ENCODE measurements around the gene KRTCAP3. TPM values are rescaled to one million over a fixed set of nuclear protein-coding genes. Genes with fewer than 3 reads are reported as not detected.

The KRTCAP3 gene
- polyA plus RNA-seq, 1 donor from 2014 or later = 1.6 TPM

GRCh38 chr2:27464443-27464842, 22.3 kb downstream of the KRTCAP3 start:
- Mint-ChIP-seq H3K4me3 (no peak overlapping the region), H3K9me3 (no peaks in the 10 kb centered on the region)

GRCh38 chr2:27471961-27472360, 29.8 kb downstream of the KRTCAP3 start:
- H3K27me3 Mint-ChIP-seq = no peaks in the 10 kb centered on the region
- no peak overlapping the region for H3K4me3 Mint-ChIP-seq
- no peaks in the 10 kb centered on the region for H3K9me3 Mint-ChIP-seq
- peaks cover 8% of the 10 kb centered on the region for H3K36me3 Mint-ChIP-seq
- peak overlapping the region in 1 of 3 donors; percentile 34 for H3K27ac Mint-ChIP-seq
- no peaks in the 10 kb centered on the region for H3K4me1 Mint-ChIP-seq

More at GRCh38 chr2:27464443-27464842, 22.3 kb downstream of the KRTCAP3 start:
- Mint-ChIP-seq H3K27ac (no peak overlapping the region), H3K36me3 (peaks cover 4% of the 10 kb centered on the region), H3K27me3 (no peaks in the 10 kb centered on the region), H3K4me1 (no peaks in the 10 kb centered on the region)

- peak overlapping the region in 2 of 3 donors; percentile 33 to 61 for H3K27ac Mint-ChIP-seq
- peaks cover 1% of the 10 kb centered on the region for H3K27me3 Mint-ChIP-seq
- peaks cover 9 to 23% (median 21%) of the 10 kb centered on the region in 3 donors for H3K4me1 Mint-ChIP-seq
- no peaks in the 10 kb centered on the region for H3K9me3 Mint-ChIP-seq
- no peak overlapping the region for H3K4me3 Mint-ChIP-seq
- H3K36me3 Mint-ChIP-seq = peaks cover 9% of the 10 kb centered on the region
Measured at GRCh38 chr2:27485496-27485895, 43.3 kb downstream of the KRTCAP3 start.

- H3K27me3 Mint-ChIP-seq = peaks cover 8% of the 10 kb centered on the region
- H3K4me3 Mint-ChIP-seq = peak overlapping the region; percentile 74 to 95 (median 90)
- H3K27ac Mint-ChIP-seq = peak overlapping the region; percentile 85 to 97 (median 97)
- no peaks in the 10 kb centered on the region for H3K9me3 Mint-ChIP-seq
- H3K4me1 Mint-ChIP-seq = peaks cover 9 to 23% (median 20%) of the 10 kb centered on the region in 3 donors
- H3K36me3 Mint-ChIP-seq = peaks cover 3% of the 10 kb centered on the region
Measured at GRCh38 chr2:27489118-27489497, 46.9 kb downstream of the KRTCAP3 start.

- H3K9me3 Mint-ChIP-seq = no peaks in the 10 kb centered on the region
- peak within 1 kb of the TSS; percentile 74 to 95 (median 90) for H3K4me3 Mint-ChIP-seq
- peak within 1 kb of the TSS; percentile 85 to 97 (median 97) for H3K27ac Mint-ChIP-seq
- H3K27me3 Mint-ChIP-seq = peaks cover 13% of the 10 kb centered on the region
- H3K4me1 Mint-ChIP-seq = peaks cover 9 to 23% (median 20%) of the 10 kb centered on the region in 3 donors
- peaks cover 3% of the 10 kb centered on the region for H3K36me3 Mint-ChIP-seq
Measured at GRCh38 chr2:27489498-27490397, 47.6 kb downstream of the KRTCAP3 start, which contains the start of gene IFT172. IFT172 (minus strand) TSS chr2:27489743; CDS start chr2:27489653, 90 bp downstream.

GRCh38 chr2:27492557-27492956, 50.4 kb downstream of the KRTCAP3 start:
- H3K27ac Mint-ChIP-seq = no peak overlapping the region
- H3K4me1 Mint-ChIP-seq = peaks cover 17 to 19% (median 19%) of the 10 kb centered on the region in 3 donors
- peaks cover 37% of the 10 kb centered on the region for H3K27me3 Mint-ChIP-seq
- peak overlapping the region in 2 of 4 donors; percentile 17 to 25 for H3K4me3 Mint-ChIP-seq
- H3K9me3 Mint-ChIP-seq = no peaks in the 10 kb centered on the region
- H3K36me3 Mint-ChIP-seq = no peaks in the 10 kb centered on the region

- Mint-ChIP-seq H3K27me3 (peaks cover 41% of the 10 kb centered on the region), H3K9me3 (no peaks in the 10 kb centered on the region), H3K4me1 (peaks cover 13 to 17% (median 15%) of the 10 kb centered on the region in 3 donors), H3K4me3 (peak overlapping the region in 3 of 4 donors; percentile 21 to 56 (median 30)), H3K27ac (no peak overlapping the region), H3K36me3 (no peaks in the 10 kb centered on the region)
Measured at GRCh38 chr2:27493948-27494283, 51.7 kb downstream of the KRTCAP3 start.

Other genes with a start within 250 kb of the KRTCAP3 start
- gene ATRAID, start 230.3 kb upstream of the KRTCAP3 start, polyA plus RNA-seq = 274 TPM
- gene SLC5A6, start 230.1 kb upstream of the KRTCAP3 start, polyA plus RNA-seq = 20.3 TPM
- gene CAD, start 225.0 kb upstream of the KRTCAP3 start, polyA plus RNA-seq = 18.9 TPM
- not detected for gene SLC30A3, start 179.3 kb upstream of the KRTCAP3 start, polyA plus RNA-seq
- gene DNAJC5G, start 166.9 kb upstream of the KRTCAP3 start, polyA plus RNA-seq = not detected
- gene TRIM54, start 160.0 kb upstream of the KRTCAP3 start, polyA plus RNA-seq = not detected
- 1.6 TPM for gene UCN, start 133.9 kb upstream of the KRTCAP3 start, polyA plus RNA-seq
- gene MPV17, start 119.3 kb upstream of the KRTCAP3 start, polyA plus RNA-seq = 96.1 TPM
- 38.6 TPM for gene GTF3C2, start 85.6 kb upstream of the KRTCAP3 start, polyA plus RNA-seq
- 35.0 TPM for gene EIF2B4, start 72.0 kb upstream of the KRTCAP3 start, polyA plus RNA-seq
- gene SNX17, start 71.8 kb upstream of the KRTCAP3 start, polyA plus RNA-seq = 219 TPM
- gene ZNF513, start 61.6 kb upstream of the KRTCAP3 start, polyA plus RNA-seq = 4.8 TPM
- gene PPM1G, start 32.8 kb upstream of the KRTCAP3 start, polyA plus RNA-seq = 80.1 TPM
- gene NRBP1, start 13.8 kb upstream of the KRTCAP3 start, polyA plus RNA-seq = 69.2 TPM
- gene IFT172, start 47.4 kb downstream of the KRTCAP3 start, polyA plus RNA-seq = 1.9 TPM
- gene FNDC4, start 52.8 kb downstream of the KRTCAP3 start, polyA plus RNA-seq = not detected
- not detected for gene GCKR, start 54.5 kb downstream of the KRTCAP3 start, polyA plus RNA-seq
- gene ZNF512, start 140.7 kb downstream of the KRTCAP3 start, polyA plus RNA-seq = 27.6 TPM
- gene CCDC121, start 186.6 kb downstream of the KRTCAP3 start, polyA plus RNA-seq = 2.5 TPM
- gene GPN1, start 186.7 kb downstream of the KRTCAP3 start, polyA plus RNA-seq = 46.4 TPM
- 15.4 TPM for gene SUPT7L, start 221.2 kb downstream of the KRTCAP3 start, polyA plus RNA-seq
- gene SLC4A1AP, start 221.5 kb downstream of the KRTCAP3 start, polyA plus RNA-seq = 20.7 TPM

Measured in IgD-negative memory B cell (primary cell).